Progenitor cell of endocrine pancreas (in vitro differentiated cells): ENCODE data around the gene BCAT1. TPM values are rescaled to one million over a fixed set of nuclear protein-coding genes. Genes with fewer than 3 reads are reported as not detected.

Source experiments
- DNase-seq: peaks from one replicate; pipeline ENCODE4 v3.0.0; 2021; ENCODE audit warnings: low spot score; ENCODE audit not compliant: unreplicated experiment
- H3K27ac Mint-ChIP-seq: 2 replicates; pipeline ENCODE4 v1.8.0; 2021; ENCODE audit warnings: mild to moderate bottlenecking, moderate library complexity, mixed read lengths
- H3K27me3 Mint-ChIP-seq: 2 replicates; pipeline ENCODE4 v1.8.0; 2021; ENCODE audit warnings: mixed read lengths
- H3K36me3 Mint-ChIP-seq: 2 replicates; pipeline ENCODE4 v1.8.0; 2022; ENCODE audit warnings: mixed read lengths; ENCODE audit not compliant: insufficient read depth
- H3K4me1 Mint-ChIP-seq: 2 replicates; pipeline ENCODE4 v1.8.0; 2021; ENCODE audit warnings: low read depth, mixed read lengths
- H3K4me3 Mint-ChIP-seq: 2 replicates; pipeline ENCODE4 v1.8.0; 2021; ENCODE audit warnings: low read depth, mild to moderate bottlenecking, moderate library complexity, mixed read lengths
- H3K9me3 Mint-ChIP-seq: 2 replicates; pipeline ENCODE4 v1.8.0; 2021; ENCODE audit warnings: low read depth, mixed read lengths
- CTCF ChIP-seq: fragments of 200-600 bp; sonication (generic); IDR thresholded peaks from one replicate; pipeline ENCODE4 v1.5.0; 2021; ENCODE audit warnings: antibody characterized with exemption, mild to moderate bottlenecking; ENCODE audit not compliant: unreplicated experiment
- total RNA-seq: library from RNA; stranded (reverse); gene quantifications from 2 replicates; pipeline ENCODE4 v1.2.1, GENCODE V29; 2021

BCAT1 gene
- total RNA-seq, 1 donor from 2014 or later = 52.9 TPM

- peaks cover 5% of the 10 kb centered on the region for H3K36me3 Mint-ChIP-seq
- no peaks in the 10 kb centered on the region for H3K9me3 Mint-ChIP-seq
- TF ChIP-seq CTCF = no peak
- no peak for DNase-seq
- peaks cover 35% of the 10 kb centered on the region for H3K4me1 Mint-ChIP-seq
- H3K4me3 Mint-ChIP-seq = peak overlapping the region; percentile 90
- peaks cover 36% of the 10 kb centered on the region for H3K27me3 Mint-ChIP-seq
- peak overlapping the region; percentile 91 for H3K27ac Mint-ChIP-seq
Observed at GRCh38 chr12:24948420-24948756, 513 bp downstream of the BCAT1 start.

GRCh38 chr12:24947541-24948419, 1.1 kb downstream of the BCAT1 start:
- peaks cover 35% of the 10 kb centered on the region for H3K4me1 Mint-ChIP-seq
- DNase-seq = no peak
- peak overlapping the region; percentile 91 for H3K27ac Mint-ChIP-seq
- no peaks in the 10 kb centered on the region for H3K9me3 Mint-ChIP-seq
- H3K36me3 Mint-ChIP-seq = peaks cover 5% of the 10 kb centered on the region
- H3K4me3 Mint-ChIP-seq = peak overlapping the region; percentile 90
- peaks cover 32% of the 10 kb centered on the region for H3K27me3 Mint-ChIP-seq
- TF ChIP-seq CTCF = no peak

GRCh38 chr12:24945845-24946244, 3.1 kb downstream of the BCAT1 start:
- TF ChIP-seq CTCF = no peak
- Mint-ChIP-seq H3K4me3 (no peak overlapping the region), H3K9me3 (no peaks in the 10 kb centered on the region), H3K27me3 (peaks cover 29% of the 10 kb centered on the region), H3K4me1 (peaks cover 33% of the 10 kb centered on the region), H3K27ac (peak overlapping the region; percentile 8), H3K36me3 (peaks cover 5% of the 10 kb centered on the region)
- DNase-seq = no peak

GRCh38 chr12:24945039-24945438, 3.9 kb downstream of the BCAT1 start:
- no peak overlapping the region for H3K4me3 Mint-ChIP-seq
- peaks cover 5% of the 10 kb centered on the region for H3K36me3 Mint-ChIP-seq
- H3K27me3 Mint-ChIP-seq = peaks cover 26% of the 10 kb centered on the region
- DNase-seq = no peak
- no peaks in the 10 kb centered on the region for H3K9me3 Mint-ChIP-seq
- H3K27ac Mint-ChIP-seq = no peak overlapping the region
- peaks cover 30% of the 10 kb centered on the region for H3K4me1 Mint-ChIP-seq
- no peak for TF ChIP-seq CTCF

- Mint-ChIP-seq H3K4me3 (no peak overlapping the region), H3K36me3 (peaks cover 5% of the 10 kb centered on the region), H3K9me3 (no peaks in the 10 kb centered on the region), H3K27me3 (peaks cover 25% of the 10 kb centered on the region), H3K4me1 (peaks cover 30% of the 10 kb centered on the region), H3K27ac (no peak overlapping the region)
- no peak for DNase-seq
- no peak for TF ChIP-seq CTCF
Observed at GRCh38 chr12:24944601-24944975, 4.3 kb downstream of the BCAT1 start.
